Glomerular endothelial cell (primary cell): ENCODE data around the gene PHF19. TPM values are rescaled to one million over a fixed set of nuclear protein-coding genes. Genes with fewer than 3 reads are reported as not detected.

Experiments
- DNase-seq: peaks from one replicate; pipeline ENCODE4 v3.0.0-alpha.2; 2011; ENCODE audit warnings: low read depth, low spot score; ENCODE audit errors: extremely low read depth
- total RNA-seq: library from RNA; depleted of rRNA; stranded (reverse); fragments of >200 nt; gene quantifications from 2 replicates; pipeline ENCODE4 v1.2.3, GENCODE V29; 2015

PHF19 gene
- total RNA-seq, 1 donor from 2014 or later: 36.8 TPM

GRCh38 chr9:120914396-120914795 is 37.4 kb upstream of the PHF19 start:
- no peak for DNase-seq

GRCh38 chr9:120913647-120914264 is 36.8 kb upstream of the PHF19 start:
- no peak for DNase-seq

GRCh38 chr9:120912958-120913646 is 36.1 kb upstream of the PHF19 start:
- no peak for DNase-seq

GRCh38 chr9:120911295-120911837 is 34.4 kb upstream of the PHF19 start:
- no peak for DNase-seq

- DNase-seq: no peak
These were observed 33.7 kb upstream of the PHF19 start for GRCh38 chr9:120910643-120911042.

- no peak for DNase-seq
These were observed 32.9 kb upstream of the PHF19 start for GRCh38 chr9:120909904-120910303.

GRCh38 chr9:120905315-120906164 is 28.6 kb upstream of the PHF19 start:
- DNase-seq: no peak

GRCh38 chr9:120904978-120905301 is 28.0 kb upstream of the PHF19 start:
- no peak for DNase-seq

GRCh38 chr9:120904061-120904977 is 27.3 kb upstream of the PHF19 start:
- DNase-seq: no peak

- DNase-seq: no peak
These were observed 25.9 kb upstream of the PHF19 start for GRCh38 chr9:120902569-120903535.

- no peak for DNase-seq
These were observed 25.0 kb upstream of the PHF19 start for GRCh38 chr9:120901755-120902568.

- no peak for DNase-seq
These were observed 23.8 kb upstream of the PHF19 start for GRCh38 chr9:120900824-120901223.

- no peak for DNase-seq
These were observed 22.6 kb upstream of the PHF19 start for GRCh38 chr9:120899490-120900068.

- DNase-seq: no peak
These were observed 21.4 kb upstream of the PHF19 start for GRCh38 chr9:120898396-120898795.

GRCh38 chr9:120895951-120896350 is 19.0 kb upstream of the PHF19 start:
- no peak for DNase-seq

- DNase-seq: no peak
These were observed 17.5 kb upstream of the PHF19 start for GRCh38 chr9:120894321-120895148.

GRCh38 chr9:120893611-120894307 is 16.8 kb upstream of the PHF19 start:
- no peak for DNase-seq
